ENCODE results near the gene DSC1. TPM values are rescaled to one million over a fixed set of nuclear protein-coding genes. Genes with fewer than 3 reads are reported as not detected.

The DSC1 gene, protein sequence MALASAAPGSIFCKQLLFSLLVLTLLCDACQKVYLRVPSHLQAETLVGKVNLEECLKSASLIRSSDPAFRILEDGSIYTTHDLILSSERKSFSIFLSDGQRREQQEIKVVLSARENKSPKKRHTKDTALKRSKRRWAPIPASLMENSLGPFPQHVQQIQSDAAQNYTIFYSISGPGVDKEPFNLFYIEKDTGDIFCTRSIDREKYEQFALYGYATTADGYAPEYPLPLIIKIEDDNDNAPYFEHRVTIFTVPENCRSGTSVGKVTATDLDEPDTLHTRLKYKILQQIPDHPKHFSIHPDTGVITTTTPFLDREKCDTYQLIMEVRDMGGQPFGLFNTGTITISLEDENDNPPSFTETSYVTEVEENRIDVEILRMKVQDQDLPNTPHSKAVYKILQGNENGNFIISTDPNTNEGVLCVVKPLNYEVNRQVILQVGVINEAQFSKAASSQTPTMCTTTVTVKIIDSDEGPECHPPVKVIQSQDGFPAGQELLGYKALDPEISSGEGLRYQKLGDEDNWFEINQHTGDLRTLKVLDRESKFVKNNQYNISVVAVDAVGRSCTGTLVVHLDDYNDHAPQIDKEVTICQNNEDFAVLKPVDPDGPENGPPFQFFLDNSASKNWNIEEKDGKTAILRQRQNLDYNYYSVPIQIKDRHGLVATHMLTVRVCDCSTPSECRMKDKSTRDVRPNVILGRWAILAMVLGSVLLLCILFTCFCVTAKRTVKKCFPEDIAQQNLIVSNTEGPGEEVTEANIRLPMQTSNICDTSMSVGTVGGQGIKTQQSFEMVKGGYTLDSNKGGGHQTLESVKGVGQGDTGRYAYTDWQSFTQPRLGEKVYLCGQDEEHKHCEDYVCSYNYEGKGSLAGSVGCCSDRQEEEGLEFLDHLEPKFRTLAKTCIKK
- polyA plus RNA-seq (3.1 to 25.1 TPM (median 11.2 TPM) in 3 replicates), polyA minus RNA-seq (1.7 to 38.8 TPM (median 24.1 TPM) in 3 replicates)
- polyA plus RNA-seq (2011; ENCODE audit: low read depth) = 394 TPM
- polyA plus RNA-seq (2011; cell fraction: cytosol; rRNA removed) = 0.83 and 1.5 TPM in 2 replicates
- 9.9 and 13.5 TPM in 2 replicates for polyA plus RNA-seq (2011; cell fraction: nucleus; rRNA removed)
- polyA plus RNA-seq (2012; ENCODE audit: low replicate concordance) = 2.3 and 219 TPM in 2 replicates
- polyA minus RNA-seq (2011; cell fraction: cytosol; rRNA and poly(A)+ RNA removed) = 3.5 TPM
- 30.0 and 43.8 TPM in 2 replicates for polyA minus RNA-seq (2011; cell fraction: nucleus; rRNA and poly(A)+ RNA removed)

- Histone ChIP-seq H3K9me1 (ENCODE audit: control insufficient read depth, extremely low read depth, insufficient read depth, low read length) (no peaks in the 10 kb centered on the region), H2AFZ (ENCODE audit: control insufficient read depth, low read length) (peak within 1 kb of the TSS; percentile 82), H4K20me1 (ENCODE audit: control insufficient read depth, extremely low read depth, insufficient read depth, low read length) (no peaks in the 10 kb centered on the region), H3K4me3 (ENCODE audit: control insufficient read depth in 2 of 3, extremely low read depth in 1 of 3, insufficient read depth in 2 of 3, low read depth in 1 of 3, low read length in 3 of 3) (peak within 1 kb of the TSS in 1 of 3 experiments; percentile 8), H3K27ac (ENCODE audit: control insufficient read depth, insufficient read depth, low read length) (peak within 1 kb of the TSS; percentile 66), H3K36me3 (ENCODE audit: control insufficient read depth in 2 of 2, extremely low read depth in 1 of 2, insufficient read depth in 2 of 2, low read length in 2 of 2) (no peaks in the 10 kb centered on the region), H3K79me2 (ENCODE audit: control insufficient read depth, insufficient read depth, low read length) (no peaks in the 10 kb centered on the region), H3K4me2 (ENCODE audit: control insufficient read depth, extremely low read depth, insufficient read depth, low read depth, low read length) (peak within 1 kb of the TSS; percentile 78), H3K9ac (ENCODE audit: control insufficient read depth, extremely low read depth, insufficient read depth, low read length) (peak within 1 kb of the TSS; percentile 45), H3K27me3 (ENCODE audit: control insufficient read depth, extremely low read depth, insufficient read depth, low read length) (no peaks in the 10 kb centered on the region), H3K4me1 (ENCODE audit: control insufficient read depth, extremely low read depth, insufficient read depth, low read length) (peaks cover 19% of the 10 kb centered on the region), H3K9me3 (ENCODE audit: control insufficient read depth, low read depth, low read length) (no peaks in the 10 kb centered on the region)
- no peak for TF ChIP-seq CTCF (optimal IDR thresholded peaks at IDR 0.05 in 1 of 3, IDR thresholded peaks at IDR 0.05 in 1 of 3, conservative IDR thresholded peaks at IDR 0.05 in 1 of 3; ENCODE audit: extremely low read depth in 1 of 3, insufficient read depth in 2 of 3, low read length in 3 of 3)
- TF ChIP-seq EZH2 (IDR thresholded peaks at IDR 0.05; ENCODE audit: low read length) = no peak
- dilution Hi-C loops (cut with MboI; ENCODE audit: extremely low pct_ligation_motif_present, low sequenced_read_pairs) = no loop called here
- no peak for DNase-seq (ENCODE audit: low read depth, low spot score)
- FAIRE-seq = peak; percentile 86
These were observed at the start of gene DSC1 for GRCh38 chr18:31162825-31163435. TSS of gene DSC1 (minus strand) at chr18:31162856. CDS start at chr18:31162594, 262 bp downstream.

DNA sequence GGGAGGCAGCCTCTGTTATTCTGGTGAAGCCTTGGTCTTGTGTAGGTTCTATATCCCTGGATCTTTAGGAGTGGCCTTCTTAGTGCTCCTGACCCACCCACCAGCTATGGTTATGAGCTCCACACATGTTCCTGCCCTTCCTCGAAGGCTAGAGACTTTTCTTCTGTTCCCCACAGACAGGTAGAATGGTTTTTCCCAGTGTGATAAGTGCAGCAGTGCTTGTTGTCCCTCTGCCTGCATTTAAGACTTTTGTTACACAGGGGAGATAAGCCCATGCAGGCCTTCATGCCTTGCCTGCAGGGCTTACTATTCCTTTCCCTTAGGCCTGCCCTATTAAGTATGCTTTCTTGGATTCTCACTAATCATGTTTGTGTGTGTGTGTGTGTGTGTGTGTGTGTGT, 48.4 kb upstream of the DSC1 start:
- no peak for TF ChIP-seq EZH2 (IDR thresholded peaks at IDR 0.05; ENCODE audit: low read length)
- no peak for TF ChIP-seq CTCF (optimal IDR thresholded peaks at IDR 0.05 in 1 of 3, IDR thresholded peaks at IDR 0.05 in 1 of 3, conservative IDR thresholded peaks at IDR 0.05 in 1 of 3; ENCODE audit: extremely low read depth in 1 of 3, insufficient read depth in 2 of 3, low read length in 3 of 3)
- Histone ChIP-seq H3K4me2 (ENCODE audit: control insufficient read depth, extremely low read depth, insufficient read depth, low read depth, low read length) (no peak overlapping the region), H3K27me3 (ENCODE audit: control insufficient read depth, extremely low read depth, insufficient read depth, low read length) (no peaks in the 10 kb centered on the region), H3K9me3 (ENCODE audit: control insufficient read depth, low read depth, low read length) (no peaks in the 10 kb centered on the region), H4K20me1 (ENCODE audit: control insufficient read depth, extremely low read depth, insufficient read depth, low read length) (no peaks in the 10 kb centered on the region), H3K4me3 (ENCODE audit: control insufficient read depth in 2 of 3, extremely low read depth in 1 of 3, insufficient read depth in 2 of 3, low read depth in 1 of 3, low read length in 3 of 3) (no peak overlapping the region), H2AFZ (ENCODE audit: control insufficient read depth, low read length) (peak overlapping the region; percentile 24), H3K9ac (ENCODE audit: control insufficient read depth, extremely low read depth, insufficient read depth, low read length) (no peak overlapping the region), H3K79me2 (ENCODE audit: control insufficient read depth, insufficient read depth, low read length) (no peaks in the 10 kb centered on the region), H3K4me1 (ENCODE audit: control insufficient read depth, extremely low read depth, insufficient read depth, low read length) (peaks cover 34% of the 10 kb centered on the region), H3K9me1 (ENCODE audit: control insufficient read depth, extremely low read depth, insufficient read depth, low read length) (no peaks in the 10 kb centered on the region), H3K27ac (ENCODE audit: control insufficient read depth, insufficient read depth, low read length) (no peak overlapping the region), H3K36me3 (ENCODE audit: control insufficient read depth in 2 of 2, extremely low read depth in 1 of 2, insufficient read depth in 2 of 2, low read length in 2 of 2) (no peaks in the 10 kb centered on the region)
- DNase-seq (ENCODE audit: low read depth, low spot score) (no peak), FAIRE-seq (peak; percentile 32)
- dilution Hi-C loops (cut with MboI; ENCODE audit: extremely low pct_ligation_motif_present, low sequenced_read_pairs) = no loop called here
